NCI-H187 (cell line): ENCODE results near the gene SIRPA.
"Not testable (repeated sequence)": the region's sequence is repeated elsewhere in the genome, so short reads cannot be mapped to it uniquely, and the experiment has no call there.

ENCODE experiments used
- DNase-seq, 2 experiments: peaks; one replicate each; lab custom pipeline; 2025; lab: John Stamatoyannopoulos, UW

SIRPA gene

DNA sequence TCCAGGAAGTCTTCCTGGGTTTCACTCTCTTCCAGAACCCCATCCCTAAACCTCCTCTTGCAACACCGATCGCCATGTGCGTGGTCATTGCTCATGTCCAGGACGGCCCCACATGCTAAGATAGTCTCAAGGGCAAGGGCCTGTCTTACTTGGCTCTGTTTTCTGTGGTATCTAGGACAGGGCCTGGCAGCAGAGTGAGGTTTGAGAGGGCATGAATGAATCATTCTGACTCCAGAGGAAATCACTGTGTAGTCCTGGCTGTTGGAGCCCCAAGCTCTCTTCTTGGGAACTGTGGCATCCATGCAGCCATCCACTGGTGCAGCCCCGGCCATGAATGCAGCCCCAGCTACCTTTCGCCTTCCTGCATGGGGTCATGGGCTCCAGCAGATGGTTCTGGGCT lies 12.4 kb downstream of the SIRPA start:
- DNase-seq: no peak

GRCh38 chr20:1908191-1908590 lies 13.0 kb downstream of the SIRPA start:
- no peak for DNase-seq

DNA sequence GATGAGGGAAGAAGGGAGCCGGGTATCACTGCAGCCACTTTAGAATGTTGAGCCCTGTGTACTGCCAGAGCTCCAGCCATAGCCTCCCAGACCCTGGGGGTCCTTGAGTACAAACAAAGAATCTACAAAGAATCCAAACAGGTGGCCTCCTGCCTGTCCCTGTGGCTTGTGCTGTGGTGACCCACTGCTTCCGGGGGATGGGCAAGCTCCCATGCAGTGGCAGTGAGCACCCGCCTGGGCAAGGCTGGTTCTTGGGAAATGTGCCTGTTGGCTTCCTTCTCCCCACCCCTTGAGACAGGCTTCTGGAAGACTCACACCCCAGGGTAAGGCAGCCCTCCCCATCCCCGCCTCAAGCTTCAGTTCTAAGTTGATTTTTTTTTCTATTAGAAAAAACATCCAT lies 13.9 kb downstream of the SIRPA start:
- no peak for DNase-seq

DNA sequence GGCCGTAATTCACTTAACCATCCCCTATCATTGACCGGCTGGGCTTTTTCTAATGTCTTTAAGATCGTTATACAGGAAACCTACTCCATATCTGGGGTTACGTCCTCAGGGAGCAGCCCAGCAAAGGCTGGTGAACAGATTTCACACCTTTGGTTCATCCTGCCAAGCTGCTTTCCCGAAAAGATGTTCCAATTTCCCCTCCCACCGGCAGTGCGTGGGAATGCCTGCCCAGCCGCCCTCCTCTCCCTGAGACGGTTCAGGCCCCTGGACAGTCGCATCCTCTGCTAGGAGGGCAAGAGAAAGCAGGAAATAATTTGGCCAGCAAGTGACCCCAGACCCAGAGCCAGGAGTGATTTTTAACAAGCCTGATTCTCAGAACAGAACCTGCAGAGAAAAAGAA lies 16.3 kb downstream of the SIRPA start:
- no peak for DNase-seq

DNA sequence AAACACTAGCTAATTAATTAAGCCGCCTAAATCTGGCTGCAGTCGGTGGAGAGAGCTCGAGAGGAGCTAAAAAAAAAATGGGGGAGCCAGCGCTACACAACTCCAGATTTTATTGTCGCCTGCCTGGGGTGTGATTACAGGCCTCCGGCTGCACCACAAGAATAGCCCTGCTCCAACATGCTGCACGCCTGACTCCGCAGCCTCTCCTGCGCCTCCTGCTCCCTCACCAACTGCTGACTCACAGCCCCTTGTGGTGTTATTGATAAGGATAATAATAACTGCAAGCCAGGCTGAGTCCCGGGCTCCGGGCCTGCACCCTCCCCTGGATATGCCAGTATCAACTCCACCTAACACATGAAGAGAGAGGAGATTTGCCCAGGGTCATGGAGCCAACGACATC lies 16.8 kb downstream of the SIRPA start:
- no peak for DNase-seq

DNA sequence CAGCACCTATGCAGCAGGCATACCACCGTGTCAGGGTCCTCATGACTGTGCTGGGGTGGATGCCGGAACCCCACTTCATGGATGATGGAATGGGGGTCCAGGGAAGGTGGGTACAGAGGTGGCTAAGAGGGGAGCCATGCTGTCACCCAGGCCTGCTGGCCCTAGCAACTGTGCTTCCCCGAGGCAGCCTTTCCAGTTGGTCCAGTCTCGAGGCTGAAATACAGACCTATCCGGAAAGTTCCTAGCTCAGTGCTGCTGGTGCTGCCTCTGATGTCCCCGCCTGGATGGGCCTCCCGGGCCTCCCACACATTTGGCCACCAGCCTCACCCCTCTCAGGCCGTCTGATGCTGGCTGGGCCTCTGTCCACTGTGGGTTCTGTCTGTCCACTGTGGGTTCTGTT lies 17.4 kb downstream of the SIRPA start:
- DNase-seq: no peak

GRCh38 chr20:1915233-1915632 lies 20.0 kb downstream of the SIRPA start:
- not testable (repeated sequence) for DNase-seq

DNA sequence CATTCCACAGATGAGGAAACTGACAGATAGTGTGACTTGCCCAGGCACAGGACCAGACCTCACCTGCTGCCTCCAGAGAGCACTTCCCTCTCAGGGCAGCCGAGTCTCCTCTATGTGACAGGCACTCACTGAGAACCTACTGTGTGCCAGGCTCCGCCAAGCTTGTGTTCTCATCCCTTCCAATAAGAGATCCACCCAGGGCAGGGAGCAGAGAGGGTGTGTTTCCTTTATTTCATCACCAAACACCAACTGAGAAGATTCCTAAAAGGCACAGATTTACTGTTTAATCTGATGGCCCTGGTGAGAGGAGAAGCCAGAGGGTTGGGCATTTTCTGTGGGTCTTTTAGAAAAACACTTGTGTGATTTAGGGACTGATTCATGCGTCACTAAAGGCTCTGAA lies 20.5 kb downstream of the SIRPA start:
- no peak for DNase-seq

DNA sequence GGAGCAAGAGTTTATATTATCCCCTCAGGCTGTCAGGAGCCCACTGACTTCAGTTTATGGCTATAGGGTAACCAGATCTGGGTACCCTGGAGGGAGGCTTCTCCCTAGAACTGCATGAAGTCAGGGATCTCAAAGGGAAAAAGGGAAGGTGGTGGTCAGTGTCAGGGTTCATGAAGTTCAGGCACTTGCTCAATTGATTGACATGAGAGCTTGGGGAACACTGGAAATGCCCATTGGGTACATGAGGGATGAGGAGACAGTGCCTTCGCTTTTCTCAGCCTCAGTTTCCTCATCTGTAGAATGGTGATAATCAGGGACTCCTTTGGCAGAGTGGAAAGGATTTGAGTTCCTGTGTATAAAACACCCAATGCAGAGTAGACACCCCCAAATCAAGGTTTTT lies 22.6 kb downstream of the SIRPA start:
- no peak for DNase-seq

DNA sequence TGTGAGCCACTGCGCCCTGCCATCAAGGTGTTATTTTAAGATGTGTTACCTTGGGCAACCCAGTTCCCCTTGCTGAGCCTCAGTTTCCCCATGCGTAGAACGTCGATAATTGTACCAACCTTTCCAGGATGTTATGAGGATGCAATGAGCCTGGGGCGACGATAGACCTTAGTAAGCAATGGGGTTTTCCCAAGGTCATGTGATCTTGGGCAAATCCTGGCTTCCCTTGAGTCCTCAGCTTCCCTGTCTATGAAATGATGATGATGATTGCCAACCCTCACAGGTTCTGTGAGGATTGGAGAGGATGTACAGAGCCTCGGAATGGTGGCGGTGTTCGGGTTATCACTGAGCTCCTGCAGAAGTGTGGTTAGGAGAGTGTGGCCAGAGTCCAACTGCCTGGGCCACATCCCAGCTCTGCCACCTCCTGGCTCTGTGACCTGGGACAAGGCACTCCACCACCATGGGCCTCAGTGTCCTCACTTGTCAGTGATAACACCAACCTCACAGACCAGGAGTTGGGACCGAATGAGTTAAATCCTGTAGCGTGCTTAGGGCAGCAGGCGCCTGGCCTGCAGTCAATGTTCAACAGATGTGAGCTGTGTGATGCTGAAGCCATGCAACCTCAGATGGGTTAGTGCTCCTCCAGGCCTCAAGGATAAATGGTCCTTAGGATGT lies 23.4 kb downstream of the SIRPA start:
- DNase-seq: no peak

GRCh38 chr20:1920252-1920651 lies 25.0 kb downstream of the SIRPA start:
- no peak for DNase-seq

- no peak for DNase-seq
Measured at GRCh38 chr20:1920826-1921225, 25.6 kb downstream of the SIRPA start.

DNA sequence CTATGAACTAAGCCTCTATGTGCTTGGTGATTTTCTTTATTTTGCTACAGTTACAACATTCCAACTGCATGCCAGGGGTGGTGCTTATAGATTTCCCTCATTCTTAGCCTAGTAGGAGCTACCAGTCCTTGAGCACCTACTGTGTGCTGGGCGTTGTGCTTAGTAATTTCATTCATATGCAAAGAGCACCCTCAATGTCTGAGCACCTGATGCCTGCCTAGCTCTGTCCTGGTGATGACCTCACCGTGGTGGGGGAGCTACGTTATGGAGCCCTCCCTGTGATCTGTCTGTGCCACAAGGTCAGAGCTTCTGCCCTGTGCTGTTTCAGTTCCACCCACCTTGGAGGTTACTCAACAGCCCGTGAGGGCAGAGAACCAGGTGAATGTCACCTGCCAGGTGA lies 26.8 kb downstream of the SIRPA start:
- DNase-seq: not testable (repeated sequence)

- no peak for DNase-seq
Measured at GRCh38 chr20:1922786-1923185, 27.6 kb downstream of the SIRPA start.

GRCh38 chr20:1924910-1925861 lies 30.0 kb downstream of the SIRPA start:
- no peak for DNase-seq

GRCh38 chr20:1926237-1926636 lies 31.0 kb downstream of the SIRPA start:
- DNase-seq: no peak

DNA sequence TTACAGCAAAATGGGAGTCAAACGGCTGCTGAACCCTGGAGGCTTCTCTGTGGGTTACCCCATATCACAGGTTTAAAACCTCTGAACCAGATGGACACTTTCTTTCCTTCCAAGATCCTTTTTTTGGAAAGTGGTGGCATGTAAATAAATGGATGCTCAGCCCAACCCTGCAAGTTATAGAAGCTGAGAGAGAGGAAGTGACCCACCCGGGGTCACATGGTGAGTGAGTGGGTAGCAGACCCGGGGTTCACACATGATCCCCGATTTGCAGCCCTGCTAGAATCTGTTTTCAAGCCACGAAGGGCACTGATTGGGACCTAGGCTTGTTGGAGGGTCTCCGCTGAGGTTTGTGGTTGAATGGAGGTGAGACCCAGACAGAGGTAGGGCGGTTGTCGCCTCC lies 32.0 kb downstream of the SIRPA start:
- DNase-seq: no peak

DNA sequence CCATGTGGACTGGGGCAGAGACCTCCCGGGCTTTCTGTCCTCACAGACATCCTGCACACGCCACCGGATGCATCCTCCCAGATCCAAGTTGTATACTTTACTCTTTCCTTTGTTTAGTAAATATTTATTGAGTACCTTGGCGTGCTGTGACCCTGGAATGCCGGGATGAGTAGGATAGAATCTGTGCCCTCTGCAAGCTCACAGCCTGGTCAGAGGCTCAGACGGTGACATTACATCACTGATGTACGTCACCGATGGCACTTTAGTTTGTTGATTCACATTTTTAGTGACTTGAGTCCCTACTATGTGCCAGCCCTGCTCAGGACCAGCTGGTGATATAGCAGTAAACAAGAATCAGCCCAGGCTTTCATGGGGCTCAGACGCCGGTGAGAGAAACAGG lies 32.9 kb downstream of the SIRPA start:
- DNase-seq: no peak

GRCh38 chr20:1928782-1929181 lies 33.6 kb downstream of the SIRPA start:
- no peak for DNase-seq

- DNase-seq: no peak
Measured at GRCh38 chr20:1929460-1929859, 34.3 kb downstream of the SIRPA start.

- no peak for DNase-seq
Measured at GRCh38 chr20:1930165-1930564, 35.0 kb downstream of the SIRPA start.

- DNase-seq: no peak
Measured at GRCh38 chr20:1931830-1932229, 36.6 kb downstream of the SIRPA start.

GRCh38 chr20:1932971-1933370 lies 37.8 kb downstream of the SIRPA start:
- DNase-seq: no peak
